B cell (primary cell): Measurements from ENCODE around the gene NUDCD3.

ENCODE experiments used
- EZH2 ChIP-seq: IDR thresholded peaks from 2 replicates; pipeline ENCODE4 v1.6.1; 2012; ENCODE audit warnings: borderline replicate concordance, low read depth, mild to moderate bottlenecking, moderate library complexity, low read length; ENCODE audit not compliant: insufficient read depth, poor library complexity, severe bottlenecking
- TF ChIP-seq, protein P1 (sequence below): fragments of 200-600 bp; IDR thresholded peaks from one replicate; pipeline ENCODE4 v1.8.0; 2022; ENCODE audit warnings: antibody characterized with exemption, mild to moderate bottlenecking

DNA sequence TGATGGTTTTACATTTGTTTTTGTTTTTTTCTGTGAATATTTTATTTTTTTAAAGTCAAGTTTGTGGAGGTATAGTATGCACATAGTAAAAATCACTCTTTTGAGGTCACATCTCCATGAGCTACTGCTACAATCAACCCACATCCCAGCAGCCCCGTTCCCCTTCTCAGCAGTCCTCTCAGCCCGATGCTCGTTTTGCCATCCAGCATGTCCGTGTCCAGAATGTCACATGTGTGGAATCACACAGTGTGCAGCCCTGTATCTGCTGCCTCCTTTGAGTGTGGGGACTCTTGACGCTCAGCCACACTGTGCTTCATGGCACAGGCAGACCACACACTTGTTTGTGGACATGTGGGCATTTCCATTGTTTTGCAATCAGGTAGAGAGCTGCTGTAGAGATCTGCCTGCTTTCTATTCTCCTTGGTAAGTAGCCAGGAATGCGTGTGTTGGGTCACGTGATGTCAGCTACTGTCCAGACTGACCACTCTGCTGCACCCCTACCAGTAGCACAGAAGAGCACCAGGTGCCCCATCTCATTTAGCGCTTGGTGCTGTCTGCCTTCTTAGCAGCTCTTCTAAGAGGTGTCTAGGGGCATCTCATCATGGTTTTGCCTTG, 93.4 kb downstream of the NUDCD3 start:
- no peak for TF ChIP-seq EZH2
- TF ChIP-seq, protein P1, sequence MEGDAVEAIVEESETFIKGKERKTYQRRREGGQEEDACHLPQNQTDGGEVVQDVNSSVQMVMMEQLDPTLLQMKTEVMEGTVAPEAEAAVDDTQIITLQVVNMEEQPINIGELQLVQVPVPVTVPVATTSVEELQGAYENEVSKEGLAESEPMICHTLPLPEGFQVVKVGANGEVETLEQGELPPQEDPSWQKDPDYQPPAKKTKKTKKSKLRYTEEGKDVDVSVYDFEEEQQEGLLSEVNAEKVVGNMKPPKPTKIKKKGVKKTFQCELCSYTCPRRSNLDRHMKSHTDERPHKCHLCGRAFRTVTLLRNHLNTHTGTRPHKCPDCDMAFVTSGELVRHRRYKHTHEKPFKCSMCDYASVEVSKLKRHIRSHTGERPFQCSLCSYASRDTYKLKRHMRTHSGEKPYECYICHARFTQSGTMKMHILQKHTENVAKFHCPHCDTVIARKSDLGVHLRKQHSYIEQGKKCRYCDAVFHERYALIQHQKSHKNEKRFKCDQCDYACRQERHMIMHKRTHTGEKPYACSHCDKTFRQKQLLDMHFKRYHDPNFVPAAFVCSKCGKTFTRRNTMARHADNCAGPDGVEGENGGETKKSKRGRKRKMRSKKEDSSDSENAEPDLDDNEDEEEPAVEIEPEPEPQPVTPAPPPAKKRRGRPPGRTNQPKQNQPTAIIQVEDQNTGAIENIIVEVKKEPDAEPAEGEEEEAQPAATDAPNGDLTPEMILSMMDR, result no peak
